H1 (cell line): ENCODE measurements around the gene KRTAP4-9. TPM values are rescaled to one million over a fixed set of nuclear protein-coding genes. Genes with fewer than 3 reads are reported as not detected.

Experiments used
- CTCF ChIA-PET: fragments of 300-600 bp; sonication (Branson Sonifier 250); formaldehyde crosslinking; loops from one replicate; lab custom pipeline; 2021; ENCODE audit not compliant: partially characterized antibody; lab: Charles Lee
- POLR2A ChIA-PET: fragments of 300-600 bp; sonication (Branson Sonifier 250); formaldehyde crosslinking; loops from one replicate; lab custom pipeline; 2021; ENCODE audit warnings: inconsistent platforms; ENCODE audit not compliant: partially characterized antibody; lab: Charles Lee
- DNase-seq, 2 experiments: peaks; one replicate each; pipeline versions ENCODE4 v3.0.0 to v3.0.0-alpha.2; 2010 to 2022; ENCODE audit warnings: low spot score in 2 of 2, low read depth in 1 of 2, mixed read lengths in 1 of 2
- FAIRE-seq: peaks from 2 replicates; lab custom pipeline; 2011; peaks lifted over from hg19 to GRCh38; lab: Jason Lieb, UNC
- H2AFZ ChIP-seq: 2 replicates; pipeline ENCODE4 v1.8.1; 2012; ENCODE audit warnings: low read length, inconsistent platforms
- H2AK5ac ChIP-seq: 2 replicates; pipeline ENCODE4 v1.6.1; 2013; ENCODE audit warnings: low read depth, low read length
- H2BK120ac ChIP-seq: replicated peaks from 2 replicates; pipeline ENCODE3; 2013; ENCODE audit warnings: low read depth, low read length, inconsistent platforms
- H2BK12ac ChIP-seq: 2 replicates; pipeline ENCODE4 v1.6.1; 2013; ENCODE audit warnings: low read depth, low read length
- H2BK15ac ChIP-seq: 2 replicates; pipeline ENCODE4 v1.6.1; 2013; ENCODE audit warnings: low read length
- H2BK20ac ChIP-seq: 2 replicates; pipeline ENCODE4 v1.6.1; 2013; ENCODE audit warnings: low read length
- H2BK5ac ChIP-seq: 2 replicates; pipeline ENCODE4 v1.6.1; 2013; ENCODE audit warnings: low read depth, low read length
- H3K14ac ChIP-seq: 2 replicates; pipeline ENCODE4 v1.6.1; 2013; ENCODE audit warnings: inconsistent platforms; ENCODE audit not compliant: insufficient read length
- H3K18ac ChIP-seq: 2 replicates; pipeline ENCODE4 v1.6.1; 2013; ENCODE audit warnings: low read length; ENCODE audit errors: extremely low read depth
- H3K23ac ChIP-seq: 2 replicates; pipeline ENCODE4 v1.6.1; 2013; ENCODE audit warnings: inconsistent platforms; ENCODE audit not compliant: insufficient read length
- H3K23me2 ChIP-seq: 2 replicates; pipeline ENCODE4 v1.6.1; 2013; ENCODE audit warnings: low read depth, low read length
- H3K27ac ChIP-seq: 2 replicates; pipeline ENCODE4 v1.6.1; 2011; ENCODE audit warnings: low read depth, low read length, inconsistent platforms
- H3K27me3 ChIP-seq, 4 experiments: replicated peaks in 1 of 4; 1 replicate in 1 of 4; 2 replicates in 3 of 4; pipeline versions ENCODE4 v1.6.1 to v1.8.1; 2011 to 2013; ENCODE audit warnings: low read length in 3 of 4, mild to moderate bottlenecking in 3 of 4, inconsistent platforms in 2 of 4, mixed read lengths in 2 of 4, moderate library complexity in 1 of 4; ENCODE audit not compliant: control insufficient read depth in 3 of 4, insufficient read depth in 3 of 4; ENCODE audit errors: extremely low read depth in 1 of 4
- H3K36me3 ChIP-seq, 4 experiments: 2 replicates each; pipeline versions ENCODE4 v1.6.1 to v1.8.1; 2011 to 2013; ENCODE audit warnings: mild to moderate bottlenecking in 4 of 4, low read length in 3 of 4, moderate library complexity in 2 of 4, control low read depth in 1 of 4, inconsistent platforms in 1 of 4; ENCODE audit not compliant: insufficient read depth in 4 of 4, control insufficient read depth in 2 of 4
- H3K4ac ChIP-seq: replicated peaks from 2 replicates; pipeline ENCODE3; 2013; ENCODE audit warnings: low read length, low read depth, mixed read lengths, inconsistent platforms; ENCODE audit not compliant: insufficient read length
- H3K4me1 ChIP-seq, 4 experiments: replicated peaks in 1 of 4; 1 replicate in 1 of 4; 2 replicates in 3 of 4; pipeline versions ENCODE4 v1.6.1 to v1.8.1; 2011 to 2013; ENCODE audit warnings: low read length in 3 of 4, inconsistent platforms in 2 of 4, mixed read lengths in 1 of 4; ENCODE audit not compliant: insufficient read depth in 4 of 4, control insufficient read depth in 3 of 4
- H3K4me2 ChIP-seq, 2 experiments: 2 replicates each; pipeline versions ENCODE4 v1.6.1 to v1.8.1; 2011 to 2013; ENCODE audit warnings: low read depth in 2 of 2, low read length in 2 of 2, control low read depth in 1 of 2, inconsistent platforms in 1 of 2, mild to moderate bottlenecking in 1 of 2; ENCODE audit not compliant: insufficient read depth in 1 of 2
- H3K4me3 ChIP-seq, 4 experiments: fragments of 200-600, 300-600 bp in 1 of 4; sonication (generic), shearing (Covaris generic), sonication (Bioruptor Twin) in 1 of 4; 2 replicates each; pipeline versions ENCODE4 v1.5.1 to v1.8.1; 2011 to 2016; ENCODE audit warnings: low read length in 4 of 4, low read depth in 3 of 4, control low read depth in 2 of 4, inconsistent platforms in 2 of 4, mild to moderate bottlenecking in 2 of 4, mixed read lengths in 1 of 4, moderate library complexity in 1 of 4; ENCODE audit not compliant: insufficient read depth in 2 of 4; ENCODE audit errors: extremely low read depth in 1 of 4
- H3K56ac ChIP-seq: replicated peaks from 2 replicates; pipeline ENCODE3; 2013; ENCODE audit warnings: low read depth, mild to moderate bottlenecking, mixed read lengths, low read length, inconsistent platforms; ENCODE audit not compliant: insufficient read length
- H3K79me1 ChIP-seq: 2 replicates; pipeline ENCODE4 v1.6.1; 2013; ENCODE audit warnings: low read depth, low read length, control low read depth
- H3K79me2 ChIP-seq, 2 experiments: 2 replicates each; pipeline versions ENCODE4 v1.6.1 to v1.8.1; 2012 to 2013; ENCODE audit warnings: low read length in 2 of 2, mild to moderate bottlenecking in 2 of 2, inconsistent platforms in 1 of 2; ENCODE audit not compliant: insufficient read depth in 2 of 2, control insufficient read depth in 1 of 2
- H3K9ac ChIP-seq, 4 experiments: replicated peaks in 1 of 4; 1 replicate in 1 of 4; 2 replicates in 3 of 4; pipeline versions ENCODE4 v1.6.1 to v1.8.1; 2011 to 2013; ENCODE audit warnings: low read depth in 3 of 4, low read length in 3 of 4, control low read depth in 2 of 4, mild to moderate bottlenecking in 2 of 4, moderate library complexity in 2 of 4, inconsistent platforms in 1 of 4; ENCODE audit errors: extremely low read depth in 1 of 4
- H3K9me3 ChIP-seq, 2 experiments: 2 replicates each; pipeline versions ENCODE4 v1.6.1 to v1.8.1; 2012 to 2013; ENCODE audit warnings: mild to moderate bottlenecking in 2 of 2, moderate library complexity in 2 of 2, control low read depth in 1 of 2, inconsistent platforms in 1 of 2, low read depth in 1 of 2, low read length in 1 of 2, mixed read lengths in 1 of 2; ENCODE audit not compliant: insufficient read depth in 2 of 2
- H4K20me1 ChIP-seq, 2 experiments: replicated peaks in 1 of 2; 2 replicates each; pipeline versions ENCODE3 to v1.8.1; 2011 to 2013; ENCODE audit warnings: inconsistent platforms in 2 of 2, low read length in 2 of 2, mild to moderate bottlenecking in 1 of 2; ENCODE audit not compliant: insufficient read depth in 2 of 2, control insufficient read depth in 1 of 2
- H4K5ac ChIP-seq: 2 replicates; pipeline ENCODE4 v1.6.1; 2013; ENCODE audit warnings: low read length, low read depth, mixed read lengths, inconsistent platforms; ENCODE audit not compliant: insufficient read length
- H4K8ac ChIP-seq: 2 replicates; pipeline ENCODE4 v1.8.0; 2013; ENCODE audit warnings: mild to moderate bottlenecking, moderate library complexity, low read length, inconsistent platforms; ENCODE audit not compliant: insufficient read depth; ENCODE audit errors: extremely low read depth
- H4K91ac ChIP-seq: replicated peaks from 2 replicates; pipeline ENCODE3; 2013; ENCODE audit warnings: low read length, mixed read lengths, inconsistent platforms; ENCODE audit not compliant: insufficient read length
- BCL11A ChIP-seq, 2 experiments: IDR thresholded peaks; one replicate each; pipeline ENCODE4 v1.6.1; 2011; ENCODE audit warnings: low read depth in 2 of 2, low read length in 2 of 2, mild to moderate bottlenecking in 2 of 2
- GTF2F1 ChIP-seq: IDR thresholded peaks from 2 replicates; pipeline ENCODE4 v1.6.1; 2012; ENCODE audit warnings: low read depth, low read length, improper control_type of control experiment, borderline replicate concordance
- TAF1 ChIP-seq: IDR thresholded peaks from 2 replicates; pipeline ENCODE4 v1.6.1; 2011; ENCODE audit warnings: mild to moderate bottlenecking, low read depth, low read length
- WGBS, 2 experiments: shearing (Covaris generic) in 1 of 2; methylation state at CpG; one replicate each; pipeline versions ENCODE4 v1.1.6 to v1.1.7; 2013 to 2015; ENCODE audit warnings: low lambda C conversion rate in 2 of 2, mixed read lengths in 2 of 2, inconsistent platforms in 1 of 2, low coverage in 1 of 2, missing lambda C conversion rate in 1 of 2; ENCODE audit not compliant: insufficient replicate concordance in 2 of 2, insufficient coverage in 1 of 2, insufficient read length in 1 of 2; ENCODE audit errors: extremely low coverage in 1 of 2, missing lambda C conversion rate in 1 of 2; 5-methylcytosine and 5-hydroxymethylcytosine counted together
- polyA plus RNA-seq, 7 experiments: library from polyadenylated mRNA; depleted of rRNA in 3 of 7; stranded (reverse) in 5 of 7; unstranded in 2 of 7; fragments of >200 nt in 5 of 7; fragments of 200-250 nt in 2 of 7; gene quantifications; 1 replicate in 5 of 7; 2 replicates in 1 of 7; 4 replicates in 1 of 7; pipeline versions ENCODE4 v1.2.1 to v1.2.3, GENCODE V29; 2011 to 2013; ENCODE audit warnings: missing spikeins in 2 of 7, mixed read lengths in 2 of 7
- total RNA-seq: library from RNA; stranded (reverse); fragmentation: NEBNext Ultra II Directional; extraction: Animal tissue kit (Norgen Biotek cat#: 25700); gene quantifications from 2 replicates; pipeline ENCODE4 v1.2.1, GENCODE V29; 2021

The KRTAP4-9 gene
- total and polyA plus RNA-seq, 2 of the 8 experiments (the other 6 are each of a cell fraction or from before 2014, with no cell fraction given) = not detected

DNA sequence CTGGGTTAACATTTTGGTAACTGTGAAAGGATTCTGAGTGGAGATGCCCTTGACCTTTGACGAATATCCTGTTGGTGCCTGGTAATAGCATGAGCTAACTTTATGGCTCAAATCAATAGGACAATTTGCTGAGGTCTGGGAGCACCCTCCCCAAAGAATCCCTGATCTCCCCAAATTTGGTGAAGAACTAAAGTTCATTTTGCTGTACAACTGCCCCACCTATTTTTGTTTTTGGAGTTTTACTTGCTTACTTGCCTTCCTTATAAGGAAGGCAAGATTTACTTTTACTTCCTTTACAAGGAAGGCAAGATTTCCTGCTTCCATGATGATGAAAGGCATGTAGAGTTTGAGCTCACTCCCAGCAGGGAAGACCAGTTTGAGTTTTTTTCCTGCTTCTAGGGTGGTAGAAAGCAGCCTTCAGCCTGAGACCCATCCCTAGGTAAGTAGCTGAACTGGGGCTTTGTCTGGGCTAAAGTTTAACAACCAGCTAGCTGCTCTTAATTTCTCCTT is 2.8 kb downstream of the KRTAP4-9 start:
- Histone ChIP-seq H4K8ac (no peak overlapping the region), H2BK15ac (no peak overlapping the region), H3K56ac (no peak overlapping the region), H3K36me3 (no peaks in the 10 kb centered on the region; a peak in 2 of 8 replicates), H3K18ac (peak overlapping the region; percentile 36), H3K14ac (no peak overlapping the region), H3K9ac (no peak overlapping the region), H3K4me2 (no peak overlapping the region), H3K23ac (no peak overlapping the region), H3K27me3 (no peaks in the 10 kb centered on the region), H3K9me3 (peaks cover 7 to 23% of the 10 kb centered on the region in 2 experiments), H3K4ac (no peak overlapping the region), H3K4me1 (peaks cover 2 to 10% (median 4%) of the 10 kb centered on the region in 4 experiments; a peak in 5 of 7 replicates), H2BK12ac (no peak overlapping the region), H3K23me2 (no peaks in the 10 kb centered on the region), H4K20me1 (no peaks in the 10 kb centered on the region), H2BK20ac (0 out of 2 replicates have a peak overlapping the region, but pooled peaks have one; percentile 43), H3K79me1 (no peaks in the 10 kb centered on the region), H2BK5ac (no peak overlapping the region), H2AFZ (no peak overlapping the region), H3K4me3 (no peak overlapping the region), H2BK120ac (peak overlapping the region; percentile 38), H4K5ac (no peak overlapping the region), H3K79me2 (no peaks in the 10 kb centered on the region), H4K91ac (no peak overlapping the region), H3K27ac (no peak overlapping the region), H2AK5ac (no peak overlapping the region)
- ChIA-PET POLR2A (no interaction called here), CTCF (no interaction called here)
- DNase-seq (no peak), FAIRE-seq (no peak)
- TF ChIP-seq TAF1 (no peak), BCL11A (IDR thresholded peaks at IDR 0.05; ENCODE audit: low read depth in 2 of 2, low read length in 2 of 2) (no peak), GTF2F1 (no peak)
- WGBS, 2 experiments = 73% methylated on average over 1 of the region's 1 CpG; no CpG with 5 or more reads in 1 of the 2 experiments
